Kasumi-1 (cell line): Measurements from ENCODE around the gene LMTK3.

ENCODE experiments used
- DNase-seq, 2 experiments: peaks; one replicate each; lab custom pipeline; 2025; lab: John Stamatoyannopoulos, UW

LMTK3 gene

DNA sequence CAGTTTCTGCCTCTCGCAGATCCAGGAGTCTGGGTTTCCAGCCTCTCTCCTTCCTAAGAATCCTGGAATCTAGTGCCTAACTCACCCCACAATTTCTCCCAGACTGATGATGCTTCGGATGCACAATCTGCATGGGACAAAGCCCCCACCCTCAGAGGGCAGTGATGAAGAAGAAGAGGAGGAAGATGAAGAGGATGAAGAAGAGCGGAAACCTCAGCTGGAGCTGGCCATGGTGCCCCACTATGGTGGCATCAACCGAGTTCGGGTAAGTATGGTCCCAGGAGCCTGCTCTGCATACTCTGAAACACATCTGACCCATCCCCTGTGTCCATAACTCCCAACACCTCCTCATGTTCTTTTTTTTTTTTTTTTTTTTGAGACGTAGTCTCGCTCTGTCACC, 65.1 kb downstream of the LMTK3 start:
- DNase-seq: no peak

DNA sequence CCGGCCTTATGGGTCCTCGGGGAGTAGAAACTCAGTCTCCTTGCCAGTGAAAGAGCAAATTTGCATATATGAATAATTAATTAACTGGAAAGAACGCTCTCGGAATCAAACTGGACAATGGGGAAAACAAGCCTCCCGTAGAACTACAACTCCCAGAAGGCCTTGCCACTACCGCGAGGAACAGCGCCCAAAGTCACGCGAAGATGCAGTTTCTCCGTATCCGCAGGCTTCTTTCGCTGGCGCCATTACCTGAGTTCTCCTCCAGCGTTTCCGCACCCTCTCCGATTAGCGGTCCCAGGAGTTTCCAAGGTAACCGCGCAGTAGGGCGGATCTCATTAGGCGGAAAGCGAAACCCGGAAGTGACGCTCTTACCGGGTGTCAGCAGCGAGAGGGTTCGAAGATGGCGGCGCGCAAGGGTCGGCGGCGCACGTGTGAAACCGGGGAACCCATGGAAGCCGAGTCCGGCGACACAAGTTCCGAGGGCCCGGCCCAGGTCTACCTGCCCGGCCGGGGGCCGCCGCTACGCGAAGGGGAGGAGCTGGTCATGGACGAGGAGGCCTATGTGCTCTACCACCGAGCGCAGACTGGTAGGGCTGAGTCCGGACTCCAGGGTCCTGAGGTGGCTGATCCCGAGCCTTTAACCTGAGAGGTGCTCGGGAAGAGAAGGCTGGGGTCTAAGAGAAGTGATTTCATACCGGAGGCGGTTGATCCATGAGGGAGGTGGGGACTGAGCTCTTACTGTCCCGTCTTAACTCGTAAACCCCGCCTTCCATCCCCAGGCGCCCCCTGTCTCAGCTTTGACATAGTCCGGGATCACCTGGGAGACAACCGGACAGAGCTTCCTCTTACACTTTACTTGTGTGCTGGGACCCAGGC, 65.8 kb downstream of the LMTK3 start, which contains the start of gene GRWD1:
Gene GRWD1 (plus strand): TSS at position 378 of the 876 bp plus-strand sequence. CDS start 23 bp downstream, at position 401.
- peak; percentile 97 for DNase-seq

DNA sequence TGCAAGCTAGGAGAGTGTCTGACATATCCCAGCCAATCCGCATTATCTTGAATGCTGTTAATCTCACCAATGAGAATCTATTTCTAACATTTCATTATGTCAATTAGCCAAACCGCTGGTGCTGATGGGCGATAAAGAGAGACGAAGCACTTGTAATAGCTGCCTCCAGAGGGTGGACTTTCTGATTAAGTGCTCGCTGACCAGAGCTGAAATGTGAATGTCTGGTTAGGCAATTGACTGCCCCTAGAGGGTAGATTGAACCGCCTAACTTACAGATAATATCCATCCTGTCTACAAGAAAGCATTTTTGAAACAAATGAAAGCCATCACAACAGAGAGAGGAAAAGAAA, 66.4 kb downstream of the LMTK3 start:
- peak; percentile 77 for DNase-seq

DNA sequence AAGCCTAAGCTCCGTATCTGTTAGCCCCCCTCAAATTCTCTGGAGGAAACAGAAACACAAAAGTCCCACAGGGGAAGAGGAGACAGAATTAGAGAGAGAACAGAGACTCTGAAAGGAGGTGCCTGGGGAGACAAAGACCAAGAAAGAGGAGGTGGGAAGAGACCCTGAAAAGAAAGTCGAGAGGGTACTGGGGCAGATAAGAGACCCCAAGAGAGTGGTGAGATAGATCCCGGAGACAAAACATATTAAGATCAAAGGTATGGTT, 66.8 kb downstream of the LMTK3 start:
- peak in 1 of 2 experiments; percentile 39 for DNase-seq

DNA sequence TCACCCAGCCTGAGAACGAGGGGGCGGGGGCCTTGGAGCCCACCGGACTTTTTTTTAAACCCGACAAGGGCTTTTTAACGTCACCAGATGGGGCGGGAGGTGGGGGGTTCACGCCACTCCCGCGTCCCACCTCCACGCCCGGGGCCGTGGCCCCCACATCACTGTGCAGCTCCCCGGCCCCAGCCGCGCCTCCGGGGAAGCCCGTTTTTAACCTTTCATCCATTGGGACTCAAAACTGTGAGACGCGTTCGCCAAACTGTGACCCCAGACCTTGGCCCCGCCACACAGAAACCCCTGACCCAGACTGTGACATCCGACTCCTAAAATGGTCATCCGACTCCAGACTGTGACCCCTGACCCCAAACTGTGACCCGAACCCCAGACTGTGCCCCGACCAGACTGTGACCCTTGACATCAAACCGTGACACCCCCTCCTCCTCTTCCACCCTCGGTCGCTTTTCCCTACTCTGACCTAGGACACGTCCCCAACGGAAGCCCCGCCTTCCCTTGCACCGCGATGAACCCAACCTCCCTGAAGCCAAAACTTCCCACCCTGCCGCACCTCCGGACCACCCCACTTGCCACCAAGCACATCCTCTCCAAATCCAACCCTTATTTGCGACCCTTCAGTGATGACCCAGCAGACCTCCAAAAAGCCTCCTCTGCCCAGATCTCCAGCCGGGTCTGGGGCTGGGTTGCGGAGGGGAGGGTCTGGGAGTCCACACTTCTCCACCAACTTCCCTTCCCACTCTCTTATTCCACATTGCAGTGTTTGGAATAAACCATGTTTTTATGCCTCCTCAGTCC, 67.3 kb downstream of the LMTK3 start:
- no peak for DNase-seq

DNA sequence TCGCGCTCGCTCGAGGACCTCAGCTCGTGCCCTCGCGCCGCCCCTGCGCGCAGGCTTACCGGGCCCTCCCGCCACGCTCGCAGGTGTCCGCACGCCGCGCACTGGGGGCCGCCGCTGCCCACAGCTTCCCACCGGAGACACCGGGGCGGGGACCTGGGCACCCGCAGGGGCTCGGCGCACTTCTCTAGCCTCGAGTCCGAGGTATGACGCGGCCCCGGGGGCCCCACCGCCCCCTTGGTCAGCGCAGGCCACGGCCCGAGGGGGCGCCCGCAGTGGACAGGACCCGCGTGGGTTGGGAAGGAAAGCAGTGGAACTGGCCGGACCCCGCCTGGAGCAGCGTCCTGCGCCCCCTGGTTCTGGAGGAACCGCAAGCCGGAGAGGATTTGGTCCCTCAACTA, 67.9 kb downstream of the LMTK3 start:
- DNase-seq: no peak

DNA sequence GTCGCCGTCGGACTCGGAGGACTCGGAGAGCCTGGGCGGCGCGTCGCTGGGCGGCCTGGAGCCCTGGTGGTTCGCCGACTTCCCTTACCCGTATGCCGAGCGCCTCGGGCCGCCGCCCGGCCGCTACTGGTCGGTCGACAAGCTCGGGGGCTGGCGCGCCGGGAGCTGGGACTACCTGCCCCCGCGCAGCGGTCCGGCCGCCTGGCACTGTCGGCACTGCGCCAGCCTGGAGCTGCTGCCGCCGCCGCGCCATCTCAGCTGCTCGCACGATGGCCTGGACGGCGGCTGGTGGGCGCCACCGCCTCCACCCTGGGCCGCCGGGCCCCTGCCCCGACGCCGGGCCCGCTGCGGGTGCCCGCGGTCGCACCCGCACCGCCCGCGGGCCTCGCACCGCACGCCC, 68.4 kb downstream of the LMTK3 start:
- DNase-seq: no peak

DNA sequence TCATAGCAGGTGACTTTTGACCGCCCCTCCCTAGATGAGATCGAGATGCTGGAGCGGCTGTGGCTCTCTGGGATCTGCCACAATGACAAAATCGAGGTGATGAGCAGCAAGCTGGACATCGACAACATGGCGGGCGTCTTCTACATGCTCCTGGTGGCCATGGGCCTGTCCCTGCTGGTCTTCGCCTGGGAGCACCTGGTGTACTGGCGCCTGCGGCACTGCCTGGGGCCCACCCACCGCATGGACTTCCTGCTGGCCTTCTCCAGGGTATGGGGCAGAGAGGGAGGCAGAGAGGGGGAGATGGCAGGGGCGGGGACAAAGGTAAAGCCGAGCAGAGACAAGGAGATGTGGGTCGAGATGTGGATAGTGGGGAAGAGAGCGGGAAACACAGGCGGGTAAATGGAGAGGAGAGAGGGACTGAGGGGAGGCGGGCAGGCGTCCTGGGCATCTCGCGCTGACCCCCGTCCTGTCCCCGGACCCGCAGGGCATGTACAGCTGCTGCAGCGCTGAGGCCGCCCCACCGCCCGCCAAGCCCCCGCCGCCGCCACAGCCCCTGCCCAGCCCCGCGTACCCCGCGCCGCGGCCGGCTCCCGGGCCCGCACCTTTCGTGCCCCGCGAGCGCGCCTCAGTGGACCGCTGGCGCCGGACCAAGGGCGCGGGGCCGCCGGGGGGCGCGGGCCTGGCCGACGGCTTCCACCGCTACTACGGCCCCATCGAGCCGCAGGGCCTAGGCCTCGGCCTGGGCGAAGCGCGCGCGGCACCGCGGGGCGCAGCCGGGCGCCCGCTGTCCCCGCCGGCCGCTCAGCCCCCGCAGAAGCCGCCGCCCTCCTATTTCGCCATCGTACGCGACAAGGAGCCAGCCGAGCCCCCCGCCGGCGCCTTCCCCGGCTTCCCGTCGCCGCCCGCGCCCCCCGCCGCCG, 69.3 kb downstream of the LMTK3 start:
- DNase-seq: no peak

DNA sequence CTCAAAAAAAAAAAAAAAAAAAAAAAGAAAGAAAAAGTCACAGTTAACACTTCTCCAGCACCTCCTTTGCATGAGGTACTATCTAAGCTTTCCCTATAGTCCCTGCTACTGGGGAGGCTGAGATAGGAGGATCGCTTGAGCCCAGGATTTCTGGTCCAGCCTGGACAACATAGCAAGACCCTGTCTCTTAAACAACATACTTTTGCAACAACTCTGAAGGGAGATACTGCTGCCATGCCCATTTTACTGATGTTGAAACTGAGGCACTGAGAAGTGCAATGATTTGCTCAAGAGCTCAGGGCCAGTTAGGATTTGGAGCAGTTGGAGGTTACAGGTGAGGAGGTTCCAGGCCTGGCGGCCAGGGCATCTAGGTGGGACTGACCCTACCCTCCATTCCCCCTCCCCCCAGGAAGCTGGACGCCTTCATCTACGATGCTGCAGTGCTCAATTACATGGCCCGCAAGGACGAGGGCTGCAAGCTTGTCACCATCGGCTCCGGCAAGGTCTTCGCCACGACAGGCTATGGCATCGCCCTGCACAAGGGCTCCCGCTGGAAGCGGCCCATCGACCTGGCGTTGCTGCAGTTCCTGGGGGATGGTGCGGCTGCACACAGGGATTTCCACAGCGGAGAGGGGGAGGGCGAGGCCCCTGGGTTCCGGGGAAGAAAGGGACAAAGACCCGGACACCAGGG, 70.1 kb downstream of the LMTK3 start:
- DNase-seq: no peak

DNA sequence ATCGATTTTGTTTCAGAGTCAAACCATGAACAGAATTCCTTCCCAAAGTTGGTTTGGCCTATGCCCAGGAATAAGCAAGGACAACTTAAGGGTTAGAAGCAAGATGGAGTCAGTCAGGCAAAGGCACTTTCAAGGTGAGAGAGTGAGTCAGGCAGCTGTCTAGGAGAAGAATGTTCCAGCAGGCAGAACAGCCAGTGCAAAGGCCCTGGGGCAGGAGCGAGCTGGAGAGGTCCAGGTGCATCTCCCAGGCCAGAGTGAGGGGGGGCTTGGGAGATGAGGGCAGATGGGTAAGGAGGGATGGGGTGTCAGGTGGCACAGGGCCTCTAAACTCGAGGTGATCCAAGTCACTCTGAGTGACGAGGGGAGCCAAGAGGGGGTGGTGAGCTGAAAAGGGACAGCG, 75.0 kb downstream of the LMTK3 start:
- DNase-seq: no peak
